ENCODE data around the gene TXK. TPM values are rescaled to one million over a fixed set of nuclear protein-coding genes. Genes with fewer than 3 reads are reported as not detected.
A peak's percentile ranks its signal among the peaks of the same experiment; 100 is the strongest.

Gene TXK
- total RNA-seq, 1 donor from 2014 or later = 0.36 TPM

DNA sequence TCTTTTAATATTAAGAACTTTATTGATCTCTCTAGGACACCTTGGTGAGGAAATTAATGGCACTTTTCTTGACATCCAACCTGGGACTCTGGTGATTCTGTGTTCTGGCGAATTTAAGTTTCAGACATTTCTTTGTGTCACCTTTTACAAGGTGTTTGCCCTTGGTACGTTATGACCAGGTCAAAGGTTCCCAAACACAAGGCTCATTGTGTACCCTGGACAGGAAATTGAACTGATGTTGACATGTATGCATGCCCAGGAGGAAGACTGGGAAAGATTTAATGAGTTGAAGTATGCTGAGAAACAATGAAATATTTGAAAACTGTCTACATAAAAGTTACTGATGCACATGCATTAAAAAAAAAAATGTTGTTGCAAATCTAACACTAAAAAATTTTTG is 95.4 kb downstream of the TXK start:
- no peak overlapping the region for H3K27ac Mint-ChIP-seq (ENCODE audit: unreplicated experiment)
- TF ChIP-seq, protein P1, sequence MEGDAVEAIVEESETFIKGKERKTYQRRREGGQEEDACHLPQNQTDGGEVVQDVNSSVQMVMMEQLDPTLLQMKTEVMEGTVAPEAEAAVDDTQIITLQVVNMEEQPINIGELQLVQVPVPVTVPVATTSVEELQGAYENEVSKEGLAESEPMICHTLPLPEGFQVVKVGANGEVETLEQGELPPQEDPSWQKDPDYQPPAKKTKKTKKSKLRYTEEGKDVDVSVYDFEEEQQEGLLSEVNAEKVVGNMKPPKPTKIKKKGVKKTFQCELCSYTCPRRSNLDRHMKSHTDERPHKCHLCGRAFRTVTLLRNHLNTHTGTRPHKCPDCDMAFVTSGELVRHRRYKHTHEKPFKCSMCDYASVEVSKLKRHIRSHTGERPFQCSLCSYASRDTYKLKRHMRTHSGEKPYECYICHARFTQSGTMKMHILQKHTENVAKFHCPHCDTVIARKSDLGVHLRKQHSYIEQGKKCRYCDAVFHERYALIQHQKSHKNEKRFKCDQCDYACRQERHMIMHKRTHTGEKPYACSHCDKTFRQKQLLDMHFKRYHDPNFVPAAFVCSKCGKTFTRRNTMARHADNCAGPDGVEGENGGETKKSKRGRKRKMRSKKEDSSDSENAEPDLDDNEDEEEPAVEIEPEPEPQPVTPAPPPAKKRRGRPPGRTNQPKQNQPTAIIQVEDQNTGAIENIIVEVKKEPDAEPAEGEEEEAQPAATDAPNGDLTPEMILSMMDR (IDR thresholded peaks at IDR 0.05; ENCODE audit: unreplicated experiment) = no peak
- H3K36me3 Mint-ChIP-seq (ENCODE audit: low read depth, unreplicated experiment) = no peaks in the 10 kb centered on the region
- H3K4me3 Mint-ChIP-seq (ENCODE audit: unreplicated experiment) = no peak overlapping the region
- H3K4me1 Mint-ChIP-seq (ENCODE audit: unreplicated experiment) = no peaks in the 10 kb centered on the region
- no peaks in the 10 kb centered on the region for H3K9me3 Mint-ChIP-seq (ENCODE audit: unreplicated experiment)
- DNase-seq (ENCODE audit: low spot score) = no peak
- H3K27me3 Mint-ChIP-seq (ENCODE audit: unreplicated experiment) = no peaks in the 10 kb centered on the region

DNA sequence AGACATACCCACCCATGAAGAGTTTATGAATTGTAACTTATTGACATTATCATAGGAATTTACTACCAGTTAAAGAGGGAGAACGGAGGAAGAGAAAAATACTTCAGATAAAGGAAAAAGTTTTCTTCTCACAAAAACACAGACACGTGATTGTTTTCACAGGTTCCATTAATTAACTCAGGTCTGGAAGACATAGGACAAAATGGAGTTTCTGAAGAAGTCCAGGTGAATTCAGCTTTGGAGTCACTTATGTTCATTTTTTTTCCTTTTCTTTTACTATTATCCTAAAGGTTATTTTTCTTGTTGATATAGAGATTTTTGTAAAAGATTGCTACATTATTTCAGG is 97.0 kb downstream of the TXK start:
- H3K9me3 Mint-ChIP-seq (ENCODE audit: unreplicated experiment) = no peaks in the 10 kb centered on the region
- no peak overlapping the region for H3K4me3 Mint-ChIP-seq (ENCODE audit: unreplicated experiment)
- H3K36me3 Mint-ChIP-seq (ENCODE audit: low read depth, unreplicated experiment) = no peaks in the 10 kb centered on the region
- H3K27ac Mint-ChIP-seq (ENCODE audit: unreplicated experiment) = no peak overlapping the region
- DNase-seq (ENCODE audit: low spot score) = no peak
- TF ChIP-seq, protein P1 (IDR thresholded peaks at IDR 0.05; ENCODE audit: unreplicated experiment) = no peak
- H3K27me3 Mint-ChIP-seq (ENCODE audit: unreplicated experiment) = no peaks in the 10 kb centered on the region
- H3K4me1 Mint-ChIP-seq (ENCODE audit: unreplicated experiment) = no peaks in the 10 kb centered on the region

DNA sequence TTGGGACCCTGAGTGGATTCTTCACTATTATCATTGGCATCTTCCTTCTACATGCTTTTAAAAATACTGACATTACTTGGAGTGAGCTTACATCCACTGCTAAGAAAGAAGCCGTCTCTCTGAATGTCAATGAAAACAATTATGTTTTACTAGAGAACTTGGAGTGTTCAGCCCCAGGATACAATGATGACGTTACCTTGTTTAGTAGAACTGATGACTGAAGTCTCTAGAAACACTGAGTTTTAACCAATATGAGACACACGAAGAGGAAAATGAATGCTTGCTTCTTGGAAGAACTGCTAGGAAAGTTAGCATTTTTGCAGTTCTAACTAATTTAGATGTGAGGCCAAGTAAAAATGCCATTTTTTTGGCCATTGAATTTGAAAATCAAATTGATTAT is 98.1 kb downstream of the TXK start:
- Mint-ChIP-seq H3K36me3 (ENCODE audit: low read depth, unreplicated experiment) (no peaks in the 10 kb centered on the region), H3K9me3 (ENCODE audit: unreplicated experiment) (no peaks in the 10 kb centered on the region), H3K27ac (ENCODE audit: unreplicated experiment) (no peak overlapping the region), H3K4me3 (ENCODE audit: unreplicated experiment) (no peak overlapping the region), H3K4me1 (ENCODE audit: unreplicated experiment) (no peaks in the 10 kb centered on the region), H3K27me3 (ENCODE audit: unreplicated experiment) (no peaks in the 10 kb centered on the region)
- DNase-seq (ENCODE audit: low spot score) = no peak
- TF ChIP-seq, protein P1 (IDR thresholded peaks at IDR 0.05; ENCODE audit: unreplicated experiment) = no peak

DNA sequence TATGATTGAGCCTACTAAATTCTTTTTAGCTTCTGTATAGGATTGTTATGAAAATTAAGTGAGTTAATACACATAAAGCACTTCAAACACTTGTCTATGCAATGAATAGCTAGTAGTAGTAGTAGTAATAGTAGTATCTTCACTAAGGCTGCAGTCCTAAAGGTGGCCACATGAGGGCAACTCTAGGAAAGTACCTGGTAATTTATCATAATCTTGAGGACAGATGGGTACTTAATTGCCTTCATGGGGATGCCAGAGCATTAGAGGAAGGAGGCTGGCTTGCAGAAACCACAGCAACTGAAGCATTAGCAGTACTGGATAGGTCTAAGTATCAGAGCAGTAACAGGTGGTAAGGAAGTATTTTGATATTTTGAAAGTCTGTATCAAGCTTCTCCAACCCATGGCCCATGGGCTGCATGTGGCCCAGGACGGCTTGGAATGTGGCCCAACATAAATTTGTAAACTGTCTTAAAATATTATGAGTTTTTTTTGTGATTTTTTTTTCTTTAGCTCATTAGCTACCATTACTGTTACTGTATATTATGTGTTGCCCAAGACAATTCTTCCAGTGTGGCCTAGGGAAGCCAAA is 100.1 kb downstream of the TXK start:
- DNase-seq (ENCODE audit: low spot score) = peak; percentile 33
- Mint-ChIP-seq H3K27ac (ENCODE audit: unreplicated experiment) (no peak overlapping the region), H3K36me3 (ENCODE audit: low read depth, unreplicated experiment) (no peaks in the 10 kb centered on the region), H3K27me3 (ENCODE audit: unreplicated experiment) (no peaks in the 10 kb centered on the region), H3K9me3 (ENCODE audit: unreplicated experiment) (no peaks in the 10 kb centered on the region), H3K4me1 (ENCODE audit: unreplicated experiment) (no peaks in the 10 kb centered on the region), H3K4me3 (ENCODE audit: unreplicated experiment) (no peak overlapping the region)
- TF ChIP-seq, protein P1 (IDR thresholded peaks at IDR 0.05; ENCODE audit: unreplicated experiment) = peak; percentile 81

DNA sequence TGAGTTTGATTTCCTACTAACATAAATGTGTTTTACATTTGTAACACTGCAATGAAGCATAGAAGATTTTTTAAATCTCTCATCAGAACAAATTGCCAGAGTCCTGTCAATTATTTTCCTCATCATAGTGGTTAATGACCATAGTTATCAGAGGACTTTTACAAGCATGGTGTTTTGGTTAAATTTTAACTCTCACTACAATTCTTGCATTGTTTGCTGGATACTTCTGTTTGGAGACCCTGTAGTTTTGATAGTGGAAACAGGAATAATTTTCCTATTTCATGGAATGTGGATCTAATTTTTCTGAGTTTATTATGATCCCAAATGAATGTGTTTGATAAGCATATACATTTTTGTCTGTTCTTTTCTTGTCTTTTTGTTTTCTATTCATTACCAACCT is 100.6 kb downstream of the TXK start:
- no peaks in the 10 kb centered on the region for H3K4me1 Mint-ChIP-seq (ENCODE audit: unreplicated experiment)
- no peaks in the 10 kb centered on the region for H3K9me3 Mint-ChIP-seq (ENCODE audit: unreplicated experiment)
- TF ChIP-seq, protein P1 (IDR thresholded peaks at IDR 0.05; ENCODE audit: unreplicated experiment) = no peak
- no peaks in the 10 kb centered on the region for H3K27me3 Mint-ChIP-seq (ENCODE audit: unreplicated experiment)
- H3K36me3 Mint-ChIP-seq (ENCODE audit: low read depth, unreplicated experiment) = no peaks in the 10 kb centered on the region
- H3K27ac Mint-ChIP-seq (ENCODE audit: unreplicated experiment) = no peak overlapping the region
- H3K4me3 Mint-ChIP-seq (ENCODE audit: unreplicated experiment) = no peak overlapping the region
- DNase-seq (ENCODE audit: low spot score) = no peak
